Stimulated activated CD8-positive, alpha-beta memory T cell treated with anti-CD3 and anti-CD28 coated beads, Interleukin-2, amount 100 ng/mL, for 1 hour (primary cell): ENCODE measurements around the gene UGT1A6.

Source experiments
- DNase-seq, 2 donors: peaks; one replicate each; pipeline ENCODE4 v3.0.0-alpha.2; 2020; ENCODE audit warnings: low read depth in 2 of 2

The UGT1A6 gene

GRCh38 chr2:233819884-233820773 is 127.4 kb downstream of the UGT1A6 start:
- no peak for DNase-seq

- no peak for DNase-seq
Observed at GRCh38 chr2:233820774-233821105, 128.1 kb downstream of the UGT1A6 start.

DNA sequence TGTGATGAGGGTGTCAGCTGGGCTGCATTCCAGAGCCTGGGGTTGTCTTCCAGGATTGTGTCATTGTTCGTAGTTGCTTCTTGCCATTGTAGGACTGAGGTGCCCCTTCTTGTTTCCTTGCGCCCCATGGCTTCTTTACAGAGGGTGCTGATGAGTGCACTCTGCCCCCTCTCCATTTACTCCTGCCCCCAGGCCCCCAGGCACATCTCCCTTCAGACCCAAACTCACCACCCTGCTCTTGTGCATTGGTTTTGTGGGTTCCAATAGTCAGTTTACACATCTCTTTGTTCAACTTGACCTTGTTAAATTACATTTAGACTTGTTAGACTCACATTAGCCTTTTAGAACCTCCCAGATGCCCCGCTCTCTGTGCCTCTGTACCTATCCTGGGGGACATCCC is 128.5 kb downstream of the UGT1A6 start:
- no peak for DNase-seq

DNA sequence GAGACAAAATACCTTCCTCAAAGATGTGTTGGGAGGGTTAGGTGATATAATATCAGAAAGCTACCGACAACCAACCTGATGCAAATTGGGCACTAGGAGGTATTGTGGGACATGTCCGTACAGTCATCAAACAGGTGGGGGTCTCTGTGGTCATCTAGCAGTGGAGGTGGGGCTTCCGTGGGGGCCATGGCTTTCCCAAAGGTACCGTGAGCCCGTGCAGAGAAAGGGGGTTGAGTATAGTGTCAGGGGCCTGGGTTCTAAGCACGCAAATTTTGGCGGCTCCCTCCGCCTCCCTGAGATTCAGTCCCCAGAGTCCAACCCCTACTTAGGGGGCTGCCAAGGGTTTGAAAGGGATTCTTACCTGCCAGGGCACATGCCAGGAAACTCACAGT is 129.0 kb downstream of the UGT1A6 start:
- DNase-seq: no peak

- DNase-seq: no peak
Observed at GRCh38 chr2:233822101-233822771, 129.5 kb downstream of the UGT1A6 start.
